ENCODE measurements around the gene SLC25A13. TPM values are rescaled to one million over a fixed set of nuclear protein-coding genes. Genes with fewer than 3 reads are reported as not detected.

The SLC25A13 gene
- total RNA-seq, 1 experiment from 2014 or later, result 71.7 TPM

DNA sequence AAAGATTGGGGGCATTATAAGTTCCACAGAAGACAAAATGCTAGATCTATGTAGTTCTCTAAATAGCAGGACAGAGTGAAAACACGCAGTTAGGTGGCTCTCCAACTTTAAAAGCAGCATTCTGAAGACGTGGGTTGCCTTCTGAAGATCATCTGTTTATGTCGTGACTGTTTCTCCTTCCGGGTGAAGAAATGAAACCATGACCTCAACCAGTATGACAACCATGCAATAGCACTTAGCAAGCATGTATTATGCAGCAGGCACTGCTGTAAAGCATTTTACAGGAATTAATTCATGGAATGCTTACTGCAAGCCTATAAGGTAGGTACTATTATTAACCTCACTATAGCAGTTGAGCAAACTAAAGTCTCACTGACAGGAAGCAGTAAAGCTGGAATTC, 125.2 kb downstream of the SLC25A13 start:
- no peak overlapping the region for H3K27ac Mint-ChIP-seq
- H2BK20ac ChIP-seq (ENCODE audit: low read depth, low read length, poor library complexity, severe bottlenecking), result no peak overlapping the region
- no peak overlapping the region for H3K18ac ChIP-seq (ENCODE audit: insufficient read length, low read depth, low read length)
- H3K4me2 ChIP-seq (ENCODE audit: insufficient read depth, insufficient read length, low read length), result no peak overlapping the region
- no peaks in the 10 kb centered on the region for H3K79me1 ChIP-seq (ENCODE audit: insufficient read depth, low read depth, low read length, poor library complexity, severe bottlenecking)
- H3K56ac ChIP-seq (ENCODE audit: insufficient read length, low read depth, low read length), result no peak overlapping the region
- H3K14ac ChIP-seq (ENCODE audit: insufficient read depth, low read length), result no peak overlapping the region
- no peaks in the 10 kb centered on the region for H4K20me1 ChIP-seq (ENCODE audit: control insufficient read depth, insufficient read depth, insufficient read length)
- H3K36me3 Mint-ChIP-seq (ENCODE audit: insufficient read depth in 1 of 3, low read depth in 3 of 3), result peaks cover 5 to 11% (median 10%) of the 10 kb centered on the region in 3 experiments; a peak in 6 of 7 replicates
- no peak overlapping the region for H3K9ac ChIP-seq (ENCODE audit: extremely low read depth, insufficient read length, low read length)
- H3K9me3 Mint-ChIP-seq, result no peaks in the 10 kb centered on the region
- TF ChIP-seq, protein P1, sequence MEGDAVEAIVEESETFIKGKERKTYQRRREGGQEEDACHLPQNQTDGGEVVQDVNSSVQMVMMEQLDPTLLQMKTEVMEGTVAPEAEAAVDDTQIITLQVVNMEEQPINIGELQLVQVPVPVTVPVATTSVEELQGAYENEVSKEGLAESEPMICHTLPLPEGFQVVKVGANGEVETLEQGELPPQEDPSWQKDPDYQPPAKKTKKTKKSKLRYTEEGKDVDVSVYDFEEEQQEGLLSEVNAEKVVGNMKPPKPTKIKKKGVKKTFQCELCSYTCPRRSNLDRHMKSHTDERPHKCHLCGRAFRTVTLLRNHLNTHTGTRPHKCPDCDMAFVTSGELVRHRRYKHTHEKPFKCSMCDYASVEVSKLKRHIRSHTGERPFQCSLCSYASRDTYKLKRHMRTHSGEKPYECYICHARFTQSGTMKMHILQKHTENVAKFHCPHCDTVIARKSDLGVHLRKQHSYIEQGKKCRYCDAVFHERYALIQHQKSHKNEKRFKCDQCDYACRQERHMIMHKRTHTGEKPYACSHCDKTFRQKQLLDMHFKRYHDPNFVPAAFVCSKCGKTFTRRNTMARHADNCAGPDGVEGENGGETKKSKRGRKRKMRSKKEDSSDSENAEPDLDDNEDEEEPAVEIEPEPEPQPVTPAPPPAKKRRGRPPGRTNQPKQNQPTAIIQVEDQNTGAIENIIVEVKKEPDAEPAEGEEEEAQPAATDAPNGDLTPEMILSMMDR (conservative IDR thresholded peaks at IDR 0.05), result no peak
- no peak overlapping the region for H3K27ac ChIP-seq (ENCODE audit: insufficient read length, low read depth, low read length)
- H3K79me2 ChIP-seq (ENCODE audit: insufficient read depth, low read length), result no peaks in the 10 kb centered on the region
- no peaks in the 10 kb centered on the region for H3K23me2 ChIP-seq (ENCODE audit: insufficient read length, low read depth, low read length, poor library complexity, severe bottlenecking)
- H3K23ac ChIP-seq (ENCODE audit: insufficient read length, low read depth, low read length), result no peak overlapping the region
- H2AK5ac ChIP-seq (ENCODE audit: insufficient read length, low read length), result no peak overlapping the region
- H3K9me3 ChIP-seq (ENCODE audit: control insufficient read depth, low read depth, low read length), result no peaks in the 10 kb centered on the region
- peaks cover 18 to 27% of the 10 kb centered on the region in 2 experiments for H3K4me1 Mint-ChIP-seq
- H3T11ph ChIP-seq (ENCODE audit: low read length), result no peak overlapping the region
- H2BK5ac ChIP-seq (ENCODE audit: insufficient read length, low read length), result no peak overlapping the region
- no peak overlapping the region for H4K5ac ChIP-seq (ENCODE audit: insufficient read length, low read depth, low read length)
- H2BK12ac ChIP-seq (ENCODE audit: insufficient read length, low read depth, low read length), result no peak overlapping the region
- H4K91ac ChIP-seq (ENCODE audit: insufficient read length, low read depth, low read length), result no peak overlapping the region
- H3K4me3 Mint-ChIP-seq, result no peak overlapping the region
- no peaks in the 10 kb centered on the region for H3K27me3 ChIP-seq (ENCODE audit: insufficient read depth, low read length)
- no peak overlapping the region for H2BK120ac ChIP-seq (ENCODE audit: low read depth, low read length, poor library complexity, severe bottlenecking)
- no peak overlapping the region for H3K4ac ChIP-seq (ENCODE audit: low read depth, low read length)
- no peak overlapping the region for H4K8ac ChIP-seq (replicated peaks; ENCODE audit: insufficient read length, low read depth, low read length)
- no peak for DNase-seq
- no peak overlapping the region for H2BK15ac ChIP-seq (ENCODE audit: low read depth, low read length)
- no peak overlapping the region for H2AFZ ChIP-seq (ENCODE audit: low read length)
- H3K4me1 ChIP-seq (ENCODE audit: insufficient read depth, low read length), result no peaks in the 10 kb centered on the region
- whole genome bisulfite sequencing (ENCODE audit: extremely low coverage, insufficient read length, low lambda C conversion rate), result no CpG with 5 or more reads among the region's 4 CpGs
- peaks cover 12% of the 10 kb centered on the region for H3K27me3 Mint-ChIP-seq (ENCODE audit: low read depth)

Data from H9 (cell line).